Hepatocyte (in vitro differentiated cells): ENCODE measurements around the gene LDB2.

Source experiments
- CTCF ChIP-seq: fragments of 200-600 bp; sonication (generic); IDR thresholded peaks from 2 replicates; pipeline ENCODE4 v1.5.1; 2016; ENCODE audit warnings: antibody characterized with exemption, mild to moderate bottlenecking; ENCODE audit not compliant: poor library complexity
- EZH2 ChIP-seq: fragments of 200-600 bp; sonication (generic); IDR thresholded peaks from 2 replicates; pipeline ENCODE4 v1.6.1; 2016; ENCODE audit warnings: antibody characterized with exemption, mild to moderate bottlenecking, borderline replicate concordance

GRCh38 chr4:16609170-16609758, 289.2 kb downstream of the LDB2 start:
- TF ChIP-seq CTCF (no peak), EZH2 (no peak)
